ENCODE results near the gene OR1N1.
"Not testable (repeated sequence)": the region's sequence is repeated elsewhere in the genome, so short reads cannot be mapped to it uniquely, and the experiment has no call there.

Gene OR1N1, protein sequence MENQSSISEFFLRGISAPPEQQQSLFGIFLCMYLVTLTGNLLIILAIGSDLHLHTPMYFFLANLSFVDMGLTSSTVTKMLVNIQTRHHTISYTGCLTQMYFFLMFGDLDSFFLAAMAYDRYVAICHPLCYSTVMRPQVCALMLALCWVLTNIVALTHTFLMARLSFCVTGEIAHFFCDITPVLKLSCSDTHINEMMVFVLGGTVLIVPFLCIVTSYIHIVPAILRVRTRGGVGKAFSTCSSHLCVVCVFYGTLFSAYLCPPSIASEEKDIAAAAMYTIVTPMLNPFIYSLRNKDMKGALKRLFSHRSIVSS

GRCh38 chr9:122527193-122527592 lies at the start of gene OR1N1:
TSS of gene OR1N1 (minus strand) at chr9:122527293. CDS start at chr9:122527293, 0 bp downstream.
- Histone ChIP-seq H3K27me3 (ENCODE audit: control insufficient read depth, insufficient read depth, low read length) (no peaks in the 10 kb centered on the region), H3K36me3 (ENCODE audit: control insufficient read depth, insufficient read depth, low read length) (no peaks in the 10 kb centered on the region), H3K9me3 (ENCODE audit: control insufficient read depth, insufficient read depth, low read length) (no peaks in the 10 kb centered on the region), H3K27ac (ENCODE audit: low read length) (no peak within 1 kb of the TSS), H3K4me3 (ENCODE audit: low read length) (no peak within 1 kb of the TSS), H3K4me1 (ENCODE audit: control insufficient read depth, insufficient read depth, low read length) (no peaks in the 10 kb centered on the region)
- no CpG with 5 or more reads among the region's 3 CpGs for WGBS (ENCODE audit: insufficient coverage, insufficient read length)
- DNase-seq (ENCODE audit: low read depth, low spot score) = no peak

DNA sequence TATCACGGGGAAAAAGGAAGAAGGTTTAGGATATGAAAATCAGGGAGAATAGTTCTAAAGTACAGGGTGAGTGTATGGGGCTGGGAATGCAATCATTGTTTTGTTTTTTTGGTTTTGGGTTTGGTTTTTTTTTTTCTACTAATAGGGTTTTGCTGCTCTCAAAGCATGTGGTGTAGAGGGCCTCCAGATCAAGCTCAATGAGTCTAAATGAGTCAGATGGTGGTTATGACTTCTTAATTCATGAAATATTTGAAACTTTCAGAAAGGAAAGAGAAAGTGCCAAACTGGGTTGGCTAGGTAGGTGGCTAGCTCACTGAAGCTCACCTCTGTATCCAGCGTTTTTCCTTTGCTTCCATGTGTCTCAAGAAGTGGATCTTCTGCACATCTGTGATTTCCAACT lies 45.4 kb upstream of the OR1N1 start:
- Histone ChIP-seq H3K36me3 (ENCODE audit: control insufficient read depth, insufficient read depth, low read length) (no peaks in the 10 kb centered on the region), H3K9me3 (ENCODE audit: control insufficient read depth, insufficient read depth, low read length) (no peaks in the 10 kb centered on the region; the same call in 1 of the 2 replicates), H3K27me3 (ENCODE audit: control insufficient read depth, insufficient read depth, low read length) (no peaks in the 10 kb centered on the region), H3K4me1 (ENCODE audit: control insufficient read depth, insufficient read depth, low read length) (no peaks in the 10 kb centered on the region), H3K27ac (ENCODE audit: low read length) (no peak overlapping the region), H3K4me3 (ENCODE audit: low read length) (no peak overlapping the region)
- no CpG with 5 or more reads among the region's 2 CpGs for WGBS (ENCODE audit: insufficient coverage, insufficient read length)
- no peak for DNase-seq (ENCODE audit: low read depth, low spot score)

- no peak for DNase-seq (ENCODE audit: low read depth, low spot score)
- no peaks in the 10 kb centered on the region for H3K4me1 ChIP-seq (ENCODE audit: control insufficient read depth, insufficient read depth, low read length)
- no peaks in the 10 kb centered on the region for H3K27me3 ChIP-seq (ENCODE audit: control insufficient read depth, insufficient read depth, low read length)
- no peak overlapping the region for H3K4me3 ChIP-seq (ENCODE audit: low read length)
- no peak overlapping the region for H3K27ac ChIP-seq (ENCODE audit: low read length)
- H3K36me3 ChIP-seq (ENCODE audit: control insufficient read depth, insufficient read depth, low read length) = no peaks in the 10 kb centered on the region
- H3K9me3 ChIP-seq (ENCODE audit: control insufficient read depth, insufficient read depth, low read length) = peaks cover 1% of the 10 kb centered on the region
- no CpG with 5 or more reads among the region's 4 CpGs for WGBS (ENCODE audit: insufficient coverage, insufficient read length)
These were observed 40.8 kb upstream of the OR1N1 start for GRCh38 chr9:122567901-122568300.

DNA sequence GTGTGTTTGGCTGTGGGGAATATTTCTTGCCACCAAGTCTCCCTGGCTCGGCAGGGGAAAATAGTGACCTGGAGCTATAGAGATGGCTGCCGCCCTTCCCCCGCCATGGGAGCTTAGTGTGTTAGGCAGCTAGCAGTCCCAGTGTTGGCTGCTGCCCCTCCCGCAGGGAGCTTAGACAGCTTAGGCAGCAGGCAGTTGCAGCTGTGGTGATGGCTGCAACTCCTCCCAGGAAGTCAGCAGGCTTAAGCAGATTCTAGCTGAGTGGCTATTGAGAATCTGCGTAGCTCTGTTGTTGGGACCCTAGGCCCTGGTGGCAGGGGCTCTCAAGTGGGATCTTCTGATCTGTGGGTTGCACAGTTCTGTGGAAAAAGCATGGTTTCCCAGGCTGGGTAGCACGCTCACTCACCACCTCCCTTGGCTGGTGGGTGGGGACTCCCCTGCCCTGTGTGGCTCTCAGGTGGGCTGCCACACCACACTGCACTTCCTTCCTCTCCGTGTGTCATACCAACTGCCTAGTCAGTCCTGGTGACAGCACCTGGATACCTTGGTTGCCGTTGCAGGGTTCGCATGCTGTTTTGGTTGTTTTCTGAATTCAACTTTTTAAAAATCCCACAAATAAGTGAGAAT lies 35.2 kb upstream of the OR1N1 start:
- Histone ChIP-seq H3K4me3 (ENCODE audit: low read length) (no peak overlapping the region), H3K9me3 (ENCODE audit: control insufficient read depth, insufficient read depth, low read length) (peaks cover 1% of the 10 kb centered on the region), H3K4me1 (ENCODE audit: control insufficient read depth, insufficient read depth, low read length) (no peaks in the 10 kb centered on the region), H3K27me3 (ENCODE audit: control insufficient read depth, insufficient read depth, low read length) (0 out of 2 replicates have a peak, but pooled peaks cover 1% of the 10 kb centered on the region), H3K36me3 (ENCODE audit: control insufficient read depth, insufficient read depth, low read length) (no peaks in the 10 kb centered on the region), H3K27ac (ENCODE audit: low read length) (no peak overlapping the region)
- WGBS (ENCODE audit: insufficient coverage, insufficient read length) = no CpG with 5 or more reads among the region's 9 CpGs
- DNase-seq (ENCODE audit: low read depth, low spot score) = no peak

DNA sequence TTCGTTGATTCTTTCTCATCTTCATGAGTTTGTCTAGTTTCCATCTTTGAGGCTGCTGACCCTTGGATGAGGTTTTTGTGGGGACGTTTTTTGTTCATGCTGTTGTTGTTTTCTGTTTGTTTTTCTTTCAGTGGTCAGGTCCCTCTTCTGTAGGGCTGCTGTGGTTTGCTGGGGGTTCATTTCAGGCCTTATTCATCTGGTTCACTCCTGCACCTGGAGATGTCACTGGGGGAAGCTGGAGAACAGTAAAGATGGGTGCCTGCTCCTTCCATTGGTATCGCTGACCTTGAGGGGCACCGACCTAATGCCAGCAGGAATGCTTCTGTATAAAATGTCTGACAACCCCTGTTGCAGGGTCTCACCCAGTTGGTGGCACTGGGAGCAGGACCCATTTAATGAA lies 34.4 kb upstream of the OR1N1 start:
- WGBS (ENCODE audit: insufficient coverage, insufficient read length) = no CpG with 5 or more reads among the region's 4 CpGs
- Histone ChIP-seq H3K27ac (ENCODE audit: low read length) (no peak overlapping the region), H3K4me3 (ENCODE audit: low read length) (no peak overlapping the region), H3K27me3 (ENCODE audit: control insufficient read depth, insufficient read depth, low read length) (0 out of 2 replicates have a peak, but pooled peaks cover 1% of the 10 kb centered on the region), H3K9me3 (ENCODE audit: control insufficient read depth, insufficient read depth, low read length) (peaks cover 1% of the 10 kb centered on the region), H3K4me1 (ENCODE audit: control insufficient read depth, insufficient read depth, low read length) (no peaks in the 10 kb centered on the region), H3K36me3 (ENCODE audit: control insufficient read depth, insufficient read depth, low read length) (no peaks in the 10 kb centered on the region)
- no peak for DNase-seq (ENCODE audit: low read depth, low spot score)

DNA sequence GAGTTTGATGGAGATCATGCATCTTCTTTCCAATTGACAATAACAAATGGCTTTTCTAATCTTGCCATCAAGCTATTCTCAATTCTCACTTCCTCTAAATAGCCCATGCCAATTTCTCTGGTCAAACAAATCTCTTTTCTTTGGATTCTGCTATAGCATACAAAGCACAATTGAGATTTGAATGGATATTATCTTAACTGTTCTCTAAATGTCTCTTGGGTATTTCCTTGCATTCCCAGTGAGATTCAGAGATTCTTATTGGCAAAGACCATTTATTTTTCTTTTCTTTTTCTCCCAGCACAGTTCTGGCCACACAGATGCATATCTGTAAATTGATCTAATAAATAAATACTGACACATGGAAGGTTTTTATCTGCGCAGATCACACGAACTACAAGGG lies 25.7 kb upstream of the OR1N1 start, which contains the start of gene OR1N2:
Gene OR1N2, plus strand, starts transcription at position 301 of the 400 bp plus-strand sequence. CDS start 100 bp downstream, outside the sequence.
- no CpG with 5 or more reads among the region's 2 CpGs for WGBS (ENCODE audit: insufficient coverage, insufficient read length)
- H3K4me1 ChIP-seq (ENCODE audit: control insufficient read depth, insufficient read depth, low read length) = no peaks in the 10 kb centered on the region

GRCh38 chr9:122551371-122551770 lies 24.3 kb upstream of the OR1N1 start:
- Histone ChIP-seq H3K27me3 (ENCODE audit: control insufficient read depth, insufficient read depth, low read length) (no peaks in the 10 kb centered on the region), H3K36me3 (ENCODE audit: control insufficient read depth, insufficient read depth, low read length) (no peaks in the 10 kb centered on the region), H3K27ac (ENCODE audit: low read length) (no peak overlapping the region), H3K4me1 (ENCODE audit: control insufficient read depth, insufficient read depth, low read length) (no peaks in the 10 kb centered on the region), H3K4me3 (ENCODE audit: low read length) (no peak overlapping the region), H3K9me3 (ENCODE audit: control insufficient read depth, insufficient read depth, low read length) (no peaks in the 10 kb centered on the region; the same call in 1 of the 2 replicates)
- DNase-seq (ENCODE audit: low read depth, low spot score) = no peak
- no CpG with 5 or more reads among the region's 5 CpGs for WGBS (ENCODE audit: insufficient coverage, insufficient read length)

More for the DNA sequence above, 25.7 kb upstream of the OR1N1 start, which contains the start of gene OR1N2:
- no peak within 1 kb of the TSS for H3K4me3 ChIP-seq (ENCODE audit: low read length)
- H3K36me3 ChIP-seq (ENCODE audit: control insufficient read depth, insufficient read depth, low read length) = no peaks in the 10 kb centered on the region
- DNase-seq (ENCODE audit: low read depth, low spot score) = no peak
- H3K27ac ChIP-seq (ENCODE audit: low read length) = no peak within 1 kb of the TSS
- no peaks in the 10 kb centered on the region for H3K27me3 ChIP-seq (ENCODE audit: control insufficient read depth, insufficient read depth, low read length)
- H3K9me3 ChIP-seq (ENCODE audit: control insufficient read depth, insufficient read depth, low read length) = no peaks in the 10 kb centered on the region; the same call in 1 of the 2 replicates

- Histone ChIP-seq H3K4me1 (ENCODE audit: control insufficient read depth, insufficient read depth, low read length) (no peaks in the 10 kb centered on the region), H3K4me3 (ENCODE audit: low read length) (no peak overlapping the region), H3K36me3 (ENCODE audit: control insufficient read depth, insufficient read depth, low read length) (no peaks in the 10 kb centered on the region), H3K27me3 (ENCODE audit: control insufficient read depth, insufficient read depth, low read length) (no peaks in the 10 kb centered on the region), H3K27ac (ENCODE audit: low read length) (no peak overlapping the region), H3K9me3 (ENCODE audit: control insufficient read depth, insufficient read depth, low read length) (no peaks in the 10 kb centered on the region)
- no peak for DNase-seq (ENCODE audit: low read depth, low spot score)
- WGBS (ENCODE audit: insufficient coverage, insufficient read length) = no CpG with 5 or more reads among the region's 8 CpGs
These were observed 19.1 kb upstream of the OR1N1 start for GRCh38 chr9:122546196-122546595.

GRCh38 chr9:122538757-122539156 lies 11.7 kb upstream of the OR1N1 start:
- no peak overlapping the region for H3K27ac ChIP-seq (ENCODE audit: low read length)
- H3K4me1 ChIP-seq (ENCODE audit: control insufficient read depth, insufficient read depth, low read length) = no peaks in the 10 kb centered on the region
- no peaks in the 10 kb centered on the region for H3K36me3 ChIP-seq (ENCODE audit: control insufficient read depth, insufficient read depth, low read length)
- DNase-seq (ENCODE audit: low read depth, low spot score) = no peak
- H3K4me3 ChIP-seq (ENCODE audit: low read length) = no peak overlapping the region
- H3K27me3 ChIP-seq (ENCODE audit: control insufficient read depth, insufficient read depth, low read length) = no peaks in the 10 kb centered on the region
- no CpG with 5 or more reads among the region's 2 CpGs for WGBS (ENCODE audit: insufficient coverage, insufficient read length)
- H3K9me3 ChIP-seq (ENCODE audit: control insufficient read depth, insufficient read depth, low read length) = no peaks in the 10 kb centered on the region

DNA sequence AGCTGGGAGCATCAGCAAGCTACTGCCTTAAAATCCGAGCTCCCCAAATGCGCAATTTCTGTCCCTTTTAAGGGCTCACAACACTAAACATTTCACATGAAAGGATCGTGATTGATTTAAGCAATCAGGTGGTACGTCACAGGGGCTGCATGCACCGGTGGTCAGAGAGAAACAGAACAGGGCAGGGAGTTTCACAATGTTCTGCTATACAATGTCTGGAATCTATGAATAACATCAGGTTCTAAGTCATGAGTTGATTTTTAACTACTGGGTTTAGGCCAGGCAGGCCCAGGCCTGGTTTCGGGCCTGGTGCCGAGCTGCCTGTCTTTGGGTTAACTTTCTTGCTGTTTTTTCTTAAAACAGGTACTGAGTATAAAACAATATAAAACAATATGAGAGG lies 10.0 kb upstream of the OR1N1 start:
- not testable (repeated sequence) for H3K4me3 ChIP-seq (ENCODE audit: low read length); H3K36me3 ChIP-seq (ENCODE audit: control insufficient read depth, insufficient read depth, low read length); DNase-seq (ENCODE audit: low read depth, low spot score); H3K9me3 ChIP-seq (ENCODE audit: control insufficient read depth, insufficient read depth, low read length); H3K27ac ChIP-seq (ENCODE audit: low read length); H3K4me1 ChIP-seq (ENCODE audit: control insufficient read depth, insufficient read depth, low read length); H3K27me3 ChIP-seq (ENCODE audit: control insufficient read depth, insufficient read depth, low read length)
- WGBS (ENCODE audit: insufficient coverage, insufficient read length) = no CpG with 5 or more reads among the region's 7 CpGs
